Neural cell (in vitro differentiated cells): ENCODE measurements around the gene DDHD1.

Source experiments
- EP300 ChIP-seq: fragments of 450-650 bp; conservative IDR thresholded peaks from 2 replicates; pipeline ENCODE4 v1.6.1; 2014; ENCODE audit warnings: antibody characterized with exemption, mild to moderate bottlenecking, moderate library complexity; ENCODE audit not compliant: poor library complexity, severe bottlenecking
- EZH2 ChIP-seq: fragments of 200-600, 300-800 bp; shearing (Covaris generic), sonication (generic); IDR thresholded peaks from 2 replicates; pipeline ENCODE4 v1.6.1; 2014; ENCODE audit warnings: antibody characterized with exemption, low read length, borderline replicate concordance, mild to moderate bottlenecking; ENCODE audit not compliant: insufficient read depth, poor library complexity, severe bottlenecking
- MXI1 ChIP-seq: fragments of 450-650 bp; conservative IDR thresholded peaks from 2 replicates; pipeline ENCODE4 v1.6.1; 2014; ENCODE audit warnings: antibody characterized with exemption, mild to moderate bottlenecking; ENCODE audit not compliant: poor library complexity, severe bottlenecking
- POLR2AphosphoS5 ChIP-seq: IDR thresholded peaks from 2 replicates; pipeline ENCODE4 v1.6.1; 2012
- RAD21 ChIP-seq: fragments of 450-650 bp; conservative IDR thresholded peaks from 2 replicates; pipeline ENCODE4 v1.6.1; 2014; ENCODE audit warnings: antibody characterized with exemption, mild to moderate bottlenecking, moderate library complexity
- REST ChIP-seq: IDR thresholded peaks from 2 replicates; pipeline ENCODE4 v1.6.1; 2012; ENCODE audit warnings: borderline replicate concordance
- SMC3 ChIP-seq: fragments of 450-650 bp; conservative IDR thresholded peaks from 2 replicates; pipeline ENCODE4 v1.6.1; 2014; ENCODE audit warnings: antibody characterized with exemption, mild to moderate bottlenecking, moderate library complexity; ENCODE audit not compliant: poor library complexity
- TAF1 ChIP-seq: IDR thresholded peaks from 2 replicates; pipeline ENCODE4 v1.6.1; 2012; ENCODE audit warnings: low read depth
- TF ChIP-seq, protein P1 (sequence below): fragments of 450-650 bp; IDR thresholded peaks from 2 replicates; pipeline ENCODE4 v1.5.1; 2014; ENCODE audit warnings: antibody characterized with exemption, mild to moderate bottlenecking, moderate library complexity; ENCODE audit not compliant: poor library complexity, severe bottlenecking

- TF ChIP-seq, protein P1, sequence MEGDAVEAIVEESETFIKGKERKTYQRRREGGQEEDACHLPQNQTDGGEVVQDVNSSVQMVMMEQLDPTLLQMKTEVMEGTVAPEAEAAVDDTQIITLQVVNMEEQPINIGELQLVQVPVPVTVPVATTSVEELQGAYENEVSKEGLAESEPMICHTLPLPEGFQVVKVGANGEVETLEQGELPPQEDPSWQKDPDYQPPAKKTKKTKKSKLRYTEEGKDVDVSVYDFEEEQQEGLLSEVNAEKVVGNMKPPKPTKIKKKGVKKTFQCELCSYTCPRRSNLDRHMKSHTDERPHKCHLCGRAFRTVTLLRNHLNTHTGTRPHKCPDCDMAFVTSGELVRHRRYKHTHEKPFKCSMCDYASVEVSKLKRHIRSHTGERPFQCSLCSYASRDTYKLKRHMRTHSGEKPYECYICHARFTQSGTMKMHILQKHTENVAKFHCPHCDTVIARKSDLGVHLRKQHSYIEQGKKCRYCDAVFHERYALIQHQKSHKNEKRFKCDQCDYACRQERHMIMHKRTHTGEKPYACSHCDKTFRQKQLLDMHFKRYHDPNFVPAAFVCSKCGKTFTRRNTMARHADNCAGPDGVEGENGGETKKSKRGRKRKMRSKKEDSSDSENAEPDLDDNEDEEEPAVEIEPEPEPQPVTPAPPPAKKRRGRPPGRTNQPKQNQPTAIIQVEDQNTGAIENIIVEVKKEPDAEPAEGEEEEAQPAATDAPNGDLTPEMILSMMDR = no peak
- TF ChIP-seq EP300 (no peak), POLR2AphosphoS5 (no peak), TAF1 (no peak), RAD21 (no peak), REST (no peak), EZH2 (no peak), SMC3 (no peak), MXI1 (no peak)
Measured at GRCh38 chr14:53002576-53002975, 150.5 kb downstream of the DDHD1 start.
